GM06990 (cell line): ENCODE results near the gene ITK.

Experiments
- DNase-seq: peaks from one replicate; pipeline ENCODE4 v3.0.0-alpha.2; 2011; ENCODE audit not compliant: insufficient read length; ENCODE audit errors: extremely low read depth
- H3K27me3 ChIP-seq: replicated peaks from 2 replicates; pipeline ENCODE4 v1.6.0; 2011; ENCODE audit warnings: low read length; ENCODE audit not compliant: control insufficient read depth, insufficient read depth
- H3K36me3 ChIP-seq: 2 replicates; pipeline ENCODE4 v1.5.1; 2011; ENCODE audit warnings: low read length; ENCODE audit not compliant: control insufficient read depth, insufficient read depth
- H3K4me3 ChIP-seq: replicated peaks from 2 replicates; pipeline ENCODE4 v1.5.1; 2011; ENCODE audit warnings: low read depth, mild to moderate bottlenecking, control low read depth, low read length
- TF ChIP-seq, protein P1 (sequence below): IDR thresholded peaks from 2 replicates; pipeline ENCODE4 v1.5.1; 2011; ENCODE audit warnings: low read length, control low read depth, mild to moderate bottlenecking, inconsistent platforms; ENCODE audit not compliant: insufficient read depth, poor library complexity, severe bottlenecking

The ITK gene

DNA sequence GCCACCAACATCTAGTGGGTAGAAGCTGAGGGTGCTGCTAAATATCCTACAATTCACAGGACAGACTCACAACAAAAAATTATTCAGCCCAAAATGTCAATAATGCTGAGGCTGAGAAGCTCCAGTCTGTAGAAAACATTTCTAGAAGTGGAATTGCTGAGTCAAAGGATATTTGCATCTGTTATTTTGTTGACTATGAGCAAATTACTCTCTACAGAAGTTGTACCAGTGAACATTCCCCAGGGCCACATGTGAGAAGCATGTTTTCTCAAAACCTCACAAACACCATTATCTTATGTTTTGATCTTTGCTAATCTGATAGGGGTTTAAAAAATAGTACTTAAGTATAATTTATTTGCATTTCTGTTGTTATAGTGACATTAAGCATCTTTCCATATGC, 15.4 kb downstream of the ITK start:
- H3K4me3 ChIP-seq: no peak overlapping the region
- TF ChIP-seq, protein P1, sequence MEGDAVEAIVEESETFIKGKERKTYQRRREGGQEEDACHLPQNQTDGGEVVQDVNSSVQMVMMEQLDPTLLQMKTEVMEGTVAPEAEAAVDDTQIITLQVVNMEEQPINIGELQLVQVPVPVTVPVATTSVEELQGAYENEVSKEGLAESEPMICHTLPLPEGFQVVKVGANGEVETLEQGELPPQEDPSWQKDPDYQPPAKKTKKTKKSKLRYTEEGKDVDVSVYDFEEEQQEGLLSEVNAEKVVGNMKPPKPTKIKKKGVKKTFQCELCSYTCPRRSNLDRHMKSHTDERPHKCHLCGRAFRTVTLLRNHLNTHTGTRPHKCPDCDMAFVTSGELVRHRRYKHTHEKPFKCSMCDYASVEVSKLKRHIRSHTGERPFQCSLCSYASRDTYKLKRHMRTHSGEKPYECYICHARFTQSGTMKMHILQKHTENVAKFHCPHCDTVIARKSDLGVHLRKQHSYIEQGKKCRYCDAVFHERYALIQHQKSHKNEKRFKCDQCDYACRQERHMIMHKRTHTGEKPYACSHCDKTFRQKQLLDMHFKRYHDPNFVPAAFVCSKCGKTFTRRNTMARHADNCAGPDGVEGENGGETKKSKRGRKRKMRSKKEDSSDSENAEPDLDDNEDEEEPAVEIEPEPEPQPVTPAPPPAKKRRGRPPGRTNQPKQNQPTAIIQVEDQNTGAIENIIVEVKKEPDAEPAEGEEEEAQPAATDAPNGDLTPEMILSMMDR: no peak
- H3K27me3 ChIP-seq: no peaks in the 10 kb centered on the region
- DNase-seq: no peak
- no peaks in the 10 kb centered on the region for H3K36me3 ChIP-seq

DNA sequence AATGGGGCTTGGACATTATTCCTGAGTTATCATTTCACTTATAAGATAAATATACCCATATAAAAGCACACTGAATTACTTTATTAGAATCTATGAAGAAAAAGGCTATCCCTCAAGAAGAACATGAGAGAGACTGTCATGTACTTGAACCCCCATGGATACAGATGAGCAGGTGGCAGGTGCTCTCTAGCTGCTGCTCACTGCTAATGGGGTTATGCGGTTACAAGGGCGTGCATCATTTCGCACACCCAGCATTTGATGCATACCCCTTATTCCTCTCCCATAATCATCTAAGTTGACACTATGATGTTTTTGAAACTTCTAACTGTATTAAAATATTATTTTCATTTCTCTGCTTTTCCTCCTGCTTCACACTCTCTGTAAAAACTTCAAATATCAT, 16.4 kb downstream of the ITK start:
- DNase-seq: no peak
- TF ChIP-seq, protein P1: no peak
- Histone ChIP-seq H3K4me3 (no peak overlapping the region), H3K27me3 (no peaks in the 10 kb centered on the region), H3K36me3 (no peaks in the 10 kb centered on the region)

DNA sequence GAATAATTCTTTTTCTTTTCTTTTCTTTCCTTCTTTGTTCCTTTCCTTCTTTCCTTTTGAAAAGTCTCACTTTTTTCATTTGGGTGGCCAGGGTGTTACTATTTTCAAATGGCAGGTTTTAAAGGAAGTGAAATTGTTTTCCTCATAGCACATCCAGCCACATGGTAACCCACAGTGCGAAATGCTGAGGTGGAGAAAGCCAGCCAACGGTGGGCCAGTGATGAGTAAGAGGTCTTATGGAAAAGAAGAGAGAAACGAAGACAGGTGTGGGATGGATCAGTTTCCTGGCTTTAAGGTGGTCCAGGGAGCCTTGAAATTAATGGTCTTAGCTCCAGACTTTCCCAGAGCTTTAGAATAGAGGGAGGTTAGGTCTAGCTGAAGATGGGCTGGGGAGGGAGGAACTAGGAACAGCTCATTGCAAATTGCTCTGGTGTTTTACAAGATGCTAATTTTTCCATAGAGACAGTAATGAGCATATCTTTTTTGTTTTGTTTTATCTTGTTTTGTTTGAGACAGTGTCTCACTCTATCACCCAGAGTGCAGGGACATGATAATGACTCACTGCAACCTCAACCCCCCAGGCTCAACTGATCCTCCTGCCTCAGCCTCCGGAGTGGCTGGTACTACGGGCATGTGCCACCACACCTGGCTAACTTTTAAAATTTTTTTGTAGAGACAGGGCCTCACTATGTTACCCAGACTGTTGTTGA, 17.8 kb downstream of the ITK start:
- TF ChIP-seq, protein P1: no peak
- H3K36me3 ChIP-seq: no peaks in the 10 kb centered on the region
- DNase-seq: no peak
- H3K4me3 ChIP-seq: no peak overlapping the region
- H3K27me3 ChIP-seq: no peaks in the 10 kb centered on the region

DNA sequence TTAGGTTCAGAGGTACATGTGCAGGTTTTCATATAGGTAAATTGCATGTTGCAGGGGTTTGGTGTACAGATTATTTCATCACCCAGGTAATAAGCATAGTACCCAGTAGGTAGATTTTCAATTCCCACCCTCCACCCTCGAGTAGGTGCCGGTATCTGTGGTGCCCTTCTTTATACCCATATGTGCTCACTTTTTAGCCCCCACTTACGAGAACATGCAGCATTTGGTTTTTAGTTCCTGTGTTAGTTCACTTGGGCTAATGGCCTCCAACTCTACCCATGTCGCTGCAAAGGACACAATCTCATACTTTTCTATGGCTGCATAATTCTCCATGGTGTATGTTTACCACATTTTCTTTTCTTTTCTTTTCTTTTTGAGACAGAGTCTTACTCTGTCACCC, 21.2 kb downstream of the ITK start:
- TF ChIP-seq, protein P1: no peak
- H3K4me3 ChIP-seq: no peak overlapping the region
- no peaks in the 10 kb centered on the region for H3K36me3 ChIP-seq
- DNase-seq: no peak
- no peaks in the 10 kb centered on the region for H3K27me3 ChIP-seq

DNA sequence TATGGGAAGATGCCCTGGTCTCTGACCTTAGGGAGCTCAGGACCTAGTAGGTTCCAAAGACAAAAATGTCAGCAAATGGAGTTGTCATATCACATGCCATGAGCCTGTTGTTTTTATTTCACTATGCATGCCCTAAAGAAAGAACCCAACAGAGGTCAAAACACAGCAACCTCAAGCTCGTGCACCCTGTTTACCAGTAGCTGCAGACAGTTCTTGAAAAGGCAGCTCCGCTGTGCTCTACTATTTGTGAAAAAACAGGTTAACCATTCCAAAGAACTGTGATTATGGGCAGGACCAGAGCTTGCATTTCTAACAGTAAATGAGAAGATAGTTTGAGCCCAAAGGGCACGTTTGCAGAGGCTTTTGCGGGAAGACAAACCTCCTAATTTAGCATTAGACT, 22.8 kb downstream of the ITK start:
- no peaks in the 10 kb centered on the region for H3K27me3 ChIP-seq
- TF ChIP-seq, protein P1: no peak
- DNase-seq: no peak
- H3K36me3 ChIP-seq: no peaks in the 10 kb centered on the region
- no peak overlapping the region for H3K4me3 ChIP-seq

DNA sequence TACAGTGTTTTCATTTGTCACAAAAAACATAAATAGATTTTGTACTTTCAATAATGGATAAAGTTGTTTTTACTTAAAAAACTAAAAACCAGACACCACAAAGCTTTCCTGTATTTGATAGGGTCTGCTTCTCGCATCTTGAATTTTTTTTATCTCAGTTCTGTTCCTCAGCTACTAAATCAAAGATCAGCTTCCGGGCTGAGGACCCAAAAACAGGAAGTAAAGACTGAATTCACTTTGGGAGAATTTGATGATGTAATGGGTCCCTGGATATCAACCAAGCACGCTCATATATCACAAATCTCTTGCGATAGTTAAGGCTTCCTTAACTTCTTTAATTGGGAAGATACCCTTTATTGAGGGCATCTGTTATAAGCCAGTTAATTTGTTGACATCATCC, 24.1 kb downstream of the ITK start:
- TF ChIP-seq, protein P1: no peak
- no peak for DNase-seq
- Histone ChIP-seq H3K27me3 (no peaks in the 10 kb centered on the region), H3K4me3 (no peak overlapping the region), H3K36me3 (no peaks in the 10 kb centered on the region)
